Measurements from ENCODE around the gene PDPN.

The PDPN gene

GRCh38 chr1:13628711-13629110, 45.1 kb downstream of the PDPN start:
- H3K9me3 ChIP-seq (ENCODE audit: control insufficient read depth, insufficient read depth, low read length): no peaks in the 10 kb centered on the region
- H3K27ac ChIP-seq (ENCODE audit: low read length): no peak overlapping the region
- no peaks in the 10 kb centered on the region for H3K36me3 ChIP-seq (ENCODE audit: control insufficient read depth, insufficient read depth, low read length)
- no peak for DNase-seq (ENCODE audit: low read depth, low spot score)
- H3K27me3 ChIP-seq (ENCODE audit: control insufficient read depth, insufficient read depth, low read length): no peaks in the 10 kb centered on the region
- no peaks in the 10 kb centered on the region for H3K4me1 ChIP-seq (ENCODE audit: control insufficient read depth, insufficient read depth, low read length)
- no CpG with 5 or more reads among the region's 5 CpGs for WGBS (ENCODE audit: insufficient coverage, insufficient read length)
- H3K4me3 ChIP-seq (ENCODE audit: low read length): no peak overlapping the region

GRCh38 chr1:13642306-13643004, 58.8 kb downstream of the PDPN start:
- no peaks in the 10 kb centered on the region for H3K9me3 ChIP-seq (ENCODE audit: control insufficient read depth, insufficient read depth, low read length)
- 0 out of 2 replicates have a peak, but pooled peaks cover 1% of the 10 kb centered on the region for H3K27me3 ChIP-seq (ENCODE audit: control insufficient read depth, insufficient read depth, low read length)
- WGBS (ENCODE audit: insufficient coverage, insufficient read length): no CpG with 5 or more reads among the region's 3 CpGs
- no peak overlapping the region for H3K27ac ChIP-seq (ENCODE audit: low read length)
- no peak overlapping the region for H3K4me3 ChIP-seq (ENCODE audit: low read length)
- DNase-seq (ENCODE audit: low read depth, low spot score): no peak
- no peaks in the 10 kb centered on the region for H3K36me3 ChIP-seq (ENCODE audit: control insufficient read depth, insufficient read depth, low read length)
- H3K4me1 ChIP-seq (ENCODE audit: control insufficient read depth, insufficient read depth, low read length): no peaks in the 10 kb centered on the region; the same call in 1 of the 2 replicates

GRCh38 chr1:13643017-13643416, 59.4 kb downstream of the PDPN start:
- no peaks in the 10 kb centered on the region for H3K36me3 ChIP-seq (ENCODE audit: control insufficient read depth, insufficient read depth, low read length)
- no peaks in the 10 kb centered on the region; the same call in 1 of the 2 replicates for H3K4me1 ChIP-seq (ENCODE audit: control insufficient read depth, insufficient read depth, low read length)
- H3K9me3 ChIP-seq (ENCODE audit: control insufficient read depth, insufficient read depth, low read length): no peaks in the 10 kb centered on the region
- H3K27me3 ChIP-seq (ENCODE audit: control insufficient read depth, insufficient read depth, low read length): 0 out of 2 replicates have a peak, but pooled peaks cover 1% of the 10 kb centered on the region
- no peak for DNase-seq (ENCODE audit: low read depth, low spot score)
- no peak overlapping the region for H3K27ac ChIP-seq (ENCODE audit: low read length)
- no CpG with 5 or more reads among the region's 8 CpGs for WGBS (ENCODE audit: insufficient coverage, insufficient read length)
- H3K4me3 ChIP-seq (ENCODE audit: low read length): no peak overlapping the region

GRCh38 chr1:13646521-13646920, 62.9 kb downstream of the PDPN start:
- H3K4me3 ChIP-seq (ENCODE audit: low read length): no peak overlapping the region
- H3K27ac ChIP-seq (ENCODE audit: low read length): no peak overlapping the region
- no peaks in the 10 kb centered on the region for H3K9me3 ChIP-seq (ENCODE audit: control insufficient read depth, insufficient read depth, low read length)
- no peaks in the 10 kb centered on the region for H3K27me3 ChIP-seq (ENCODE audit: control insufficient read depth, insufficient read depth, low read length)
- WGBS (ENCODE audit: insufficient coverage, insufficient read length): no CpG with 5 or more reads among the region's 7 CpGs
- no peak for DNase-seq (ENCODE audit: low read depth, low spot score)
- no peaks in the 10 kb centered on the region for H3K36me3 ChIP-seq (ENCODE audit: control insufficient read depth, insufficient read depth, low read length)
- H3K4me1 ChIP-seq (ENCODE audit: control insufficient read depth, insufficient read depth, low read length): no peaks in the 10 kb centered on the region; the same call in 1 of the 2 replicates

GRCh38 chr1:13651279-13651678, 67.6 kb downstream of the PDPN start:
- Histone ChIP-seq H3K4me1 (ENCODE audit: control insufficient read depth, insufficient read depth, low read length) (no peaks in the 10 kb centered on the region), H3K27ac (ENCODE audit: low read length) (no peak overlapping the region), H3K9me3 (ENCODE audit: control insufficient read depth, insufficient read depth, low read length) (no peaks in the 10 kb centered on the region), H3K4me3 (ENCODE audit: low read length) (no peak overlapping the region), H3K27me3 (ENCODE audit: control insufficient read depth, insufficient read depth, low read length) (no peaks in the 10 kb centered on the region), H3K36me3 (ENCODE audit: control insufficient read depth, insufficient read depth, low read length) (no peaks in the 10 kb centered on the region)
- DNase-seq (ENCODE audit: low read depth, low spot score): no peak
- WGBS (ENCODE audit: insufficient coverage, insufficient read length): no CpG with 5 or more reads among the region's 3 CpGs

- H3K36me3 ChIP-seq (ENCODE audit: control insufficient read depth, insufficient read depth, low read length): no peaks in the 10 kb centered on the region
- H3K27me3 ChIP-seq (ENCODE audit: control insufficient read depth, insufficient read depth, low read length): no peaks in the 10 kb centered on the region
- H3K9me3 ChIP-seq (ENCODE audit: control insufficient read depth, insufficient read depth, low read length): no peaks in the 10 kb centered on the region
- H3K27ac ChIP-seq (ENCODE audit: low read length): no peak overlapping the region
- DNase-seq (ENCODE audit: low read depth, low spot score): no peak
- no peak overlapping the region for H3K4me3 ChIP-seq (ENCODE audit: low read length)
- no CpG with 5 or more reads among the region's 1 CpG for WGBS (ENCODE audit: insufficient coverage, insufficient read length)
- no peaks in the 10 kb centered on the region for H3K4me1 ChIP-seq (ENCODE audit: control insufficient read depth, insufficient read depth, low read length)
Observed at GRCh38 chr1:13652238-13652637, 68.6 kb downstream of the PDPN start.

GRCh38 chr1:13661539-13661938, 77.9 kb downstream of the PDPN start:
- DNase-seq (ENCODE audit: low read depth, low spot score): no peak
- no peaks in the 10 kb centered on the region for H3K9me3 ChIP-seq (ENCODE audit: control insufficient read depth, insufficient read depth, low read length)
- no peaks in the 10 kb centered on the region for H3K4me1 ChIP-seq (ENCODE audit: control insufficient read depth, insufficient read depth, low read length)
- no peaks in the 10 kb centered on the region for H3K27me3 ChIP-seq (ENCODE audit: control insufficient read depth, insufficient read depth, low read length)
- H3K27ac ChIP-seq (ENCODE audit: low read length): no peak overlapping the region
- H3K36me3 ChIP-seq (ENCODE audit: control insufficient read depth, insufficient read depth, low read length): no peaks in the 10 kb centered on the region
- no CpG with 5 or more reads among the region's 5 CpGs for WGBS (ENCODE audit: insufficient coverage, insufficient read length)
- no peak overlapping the region for H3K4me3 ChIP-seq (ENCODE audit: low read length)

- Histone ChIP-seq H3K4me3 (ENCODE audit: low read length) (no peak overlapping the region), H3K27ac (ENCODE audit: low read length) (no peak overlapping the region), H3K9me3 (ENCODE audit: control insufficient read depth, insufficient read depth, low read length) (no peaks in the 10 kb centered on the region), H3K4me1 (ENCODE audit: control insufficient read depth, insufficient read depth, low read length) (no peaks in the 10 kb centered on the region), H3K27me3 (ENCODE audit: control insufficient read depth, insufficient read depth, low read length) (no peaks in the 10 kb centered on the region), H3K36me3 (ENCODE audit: control insufficient read depth, insufficient read depth, low read length) (no peaks in the 10 kb centered on the region)
- no peak for DNase-seq (ENCODE audit: low read depth, low spot score)
- no CpG with 5 or more reads among the region's 4 CpGs for WGBS (ENCODE audit: insufficient coverage, insufficient read length)
Observed at GRCh38 chr1:13662493-13662892, 78.9 kb downstream of the PDPN start.

GRCh38 chr1:13663969-13664368, 80.3 kb downstream of the PDPN start:
- Histone ChIP-seq H3K27ac (ENCODE audit: low read length) (no peak overlapping the region), H3K4me3 (ENCODE audit: low read length) (no peak overlapping the region), H3K9me3 (ENCODE audit: control insufficient read depth, insufficient read depth, low read length) (no peaks in the 10 kb centered on the region), H3K36me3 (ENCODE audit: control insufficient read depth, insufficient read depth, low read length) (no peaks in the 10 kb centered on the region), H3K4me1 (ENCODE audit: control insufficient read depth, insufficient read depth, low read length) (no peaks in the 10 kb centered on the region), H3K27me3 (ENCODE audit: control insufficient read depth, insufficient read depth, low read length) (no peaks in the 10 kb centered on the region)
- DNase-seq (ENCODE audit: low read depth, low spot score): no peak
- WGBS (ENCODE audit: insufficient coverage, insufficient read length): no CpG with 5 or more reads among the region's 4 CpGs

GRCh38 chr1:13664451-13664850, 80.8 kb downstream of the PDPN start:
- DNase-seq (ENCODE audit: low read depth, low spot score): no peak
- H3K36me3 ChIP-seq (ENCODE audit: control insufficient read depth, insufficient read depth, low read length): no peaks in the 10 kb centered on the region
- no peak overlapping the region for H3K4me3 ChIP-seq (ENCODE audit: low read length)
- no CpG with 5 or more reads among the region's 1 CpG for WGBS (ENCODE audit: insufficient coverage, insufficient read length)
- H3K9me3 ChIP-seq (ENCODE audit: control insufficient read depth, insufficient read depth, low read length): no peaks in the 10 kb centered on the region
- no peaks in the 10 kb centered on the region for H3K4me1 ChIP-seq (ENCODE audit: control insufficient read depth, insufficient read depth, low read length)
- H3K27me3 ChIP-seq (ENCODE audit: control insufficient read depth, insufficient read depth, low read length): no peaks in the 10 kb centered on the region
- H3K27ac ChIP-seq (ENCODE audit: low read length): no peak overlapping the region

GRCh38 chr1:13666317-13666716, 82.7 kb downstream of the PDPN start:
- WGBS (ENCODE audit: insufficient coverage, insufficient read length): no CpG with 5 or more reads among the region's 5 CpGs
- Histone ChIP-seq H3K9me3 (ENCODE audit: control insufficient read depth, insufficient read depth, low read length) (no peaks in the 10 kb centered on the region), H3K4me3 (ENCODE audit: low read length) (no peak overlapping the region), H3K27ac (ENCODE audit: low read length) (no peak overlapping the region), H3K36me3 (ENCODE audit: control insufficient read depth, insufficient read depth, low read length) (no peaks in the 10 kb centered on the region), H3K4me1 (ENCODE audit: control insufficient read depth, insufficient read depth, low read length) (no peaks in the 10 kb centered on the region), H3K27me3 (ENCODE audit: control insufficient read depth, insufficient read depth, low read length) (no peaks in the 10 kb centered on the region)
- DNase-seq (ENCODE audit: low read depth, low spot score): no peak
